GM10266 (cell line): ENCODE data around the gene ACAN.

ENCODE experiments used
- DNase-seq: peaks from one replicate; pipeline ENCODE4 v3.0.0; 2012; ENCODE audit errors: extremely low spot score
- CTCF ChIP-seq: IDR thresholded peaks from 2 replicates; pipeline ENCODE4 v1.5.1; 2012; ENCODE audit warnings: mild to moderate bottlenecking, low read depth; ENCODE audit not compliant: control insufficient read depth, insufficient read depth; ENCODE audit errors: missing control alignments

ACAN gene

DNA sequence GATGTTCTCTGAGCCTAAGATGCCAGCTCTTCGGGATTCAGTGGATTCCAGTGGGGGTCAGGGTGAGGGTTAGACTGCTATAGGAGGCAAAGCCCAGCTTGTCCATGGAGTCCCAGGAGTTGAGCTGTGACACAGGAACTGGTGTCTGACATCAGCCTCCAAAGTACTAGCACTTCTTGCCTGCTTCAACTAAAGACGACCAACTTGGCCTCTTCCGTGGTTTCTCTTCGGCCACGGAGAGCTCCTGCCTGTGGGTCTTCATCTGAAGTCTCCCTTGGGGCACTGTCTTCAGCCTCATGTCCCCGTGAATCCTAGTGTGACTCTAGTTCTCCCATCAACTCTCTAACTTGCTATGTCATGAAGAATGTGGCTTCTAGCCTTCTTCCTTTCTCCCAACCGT lies 12.8 kb upstream of the ACAN start:
- no peak for DNase-seq
- TF ChIP-seq CTCF: no peak

DNA sequence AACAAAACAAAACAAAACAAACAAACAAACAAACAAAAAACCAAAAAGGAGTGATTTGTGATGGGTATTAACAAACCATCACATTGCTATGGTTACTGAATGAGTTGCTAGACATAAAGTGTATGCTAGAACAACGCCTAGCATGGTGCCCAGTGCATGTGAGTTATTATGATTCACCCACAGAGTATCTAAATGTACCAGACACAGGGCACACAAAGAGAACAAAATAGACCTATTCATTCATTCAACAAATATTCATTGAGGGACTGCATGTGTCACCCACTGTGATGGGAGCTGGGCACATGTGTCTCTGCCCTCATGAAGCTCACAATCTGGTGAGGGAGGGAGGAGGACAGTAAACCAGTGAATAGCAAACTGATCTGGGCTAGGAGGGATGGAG lies 11.6 kb upstream of the ACAN start:
- DNase-seq: no peak
- TF ChIP-seq CTCF: no peak

GRCh38 chr15:88792342-88793282 lies 10.6 kb upstream of the ACAN start:
- no peak for TF ChIP-seq CTCF
- no peak for DNase-seq

DNA sequence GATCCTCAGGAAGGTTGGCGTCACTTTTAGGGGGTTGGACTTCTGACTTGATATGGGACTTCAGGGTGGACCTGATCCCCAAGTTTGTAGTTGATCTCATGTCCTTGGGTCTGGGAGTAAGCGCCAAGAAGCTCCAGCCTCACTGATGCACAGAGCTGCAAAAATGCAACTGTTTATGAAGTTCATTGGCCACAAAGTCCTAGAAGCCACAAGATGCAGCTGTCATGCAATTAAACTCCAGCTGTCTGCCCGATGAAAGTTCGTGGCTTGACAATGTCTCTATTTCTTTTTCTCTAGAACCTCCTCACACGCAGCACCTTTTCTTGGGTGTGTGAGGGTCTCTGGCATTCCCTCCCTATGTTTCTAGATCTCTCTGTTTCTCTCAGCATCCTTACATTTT lies 9.2 kb upstream of the ACAN start:
- no peak for TF ChIP-seq CTCF
- no peak for DNase-seq

DNA sequence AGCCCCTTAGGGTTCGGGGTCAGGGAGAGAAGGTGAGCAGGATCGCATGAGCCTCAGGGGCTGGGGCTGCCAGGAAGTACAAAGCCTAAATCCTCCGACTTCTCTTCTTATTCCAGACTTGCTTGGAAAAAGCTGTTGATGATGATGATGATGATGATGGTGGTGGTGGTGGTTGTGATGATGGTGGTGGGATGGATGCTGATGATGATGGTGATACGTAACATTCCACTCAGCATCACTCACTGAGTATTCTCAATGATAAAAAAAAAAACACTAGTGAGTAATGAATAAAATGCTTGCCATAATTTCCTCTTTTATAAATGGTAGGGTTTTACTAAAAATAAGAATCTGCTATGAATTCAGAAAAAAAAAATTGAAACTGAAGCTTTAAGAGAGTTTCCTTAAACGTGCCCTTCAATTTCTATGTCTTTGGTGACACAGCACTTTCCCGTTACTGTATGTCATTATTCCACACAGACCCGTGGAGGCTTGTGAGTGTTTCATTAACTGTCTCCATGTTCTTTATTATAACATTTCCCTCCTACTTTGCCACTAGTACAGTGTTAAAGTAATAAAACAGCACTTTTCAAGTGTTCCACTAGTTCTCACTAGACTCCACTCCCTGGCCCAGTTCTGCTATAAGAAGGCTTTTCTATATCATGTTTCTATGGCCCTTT lies 5.4 kb upstream of the ACAN start:
- no peak for DNase-seq
- TF ChIP-seq CTCF: no peak

- no peak for DNase-seq
- no peak for TF ChIP-seq CTCF
Observed at GRCh38 chr15:88799341-88799740, 3.9 kb upstream of the ACAN start.

DNA sequence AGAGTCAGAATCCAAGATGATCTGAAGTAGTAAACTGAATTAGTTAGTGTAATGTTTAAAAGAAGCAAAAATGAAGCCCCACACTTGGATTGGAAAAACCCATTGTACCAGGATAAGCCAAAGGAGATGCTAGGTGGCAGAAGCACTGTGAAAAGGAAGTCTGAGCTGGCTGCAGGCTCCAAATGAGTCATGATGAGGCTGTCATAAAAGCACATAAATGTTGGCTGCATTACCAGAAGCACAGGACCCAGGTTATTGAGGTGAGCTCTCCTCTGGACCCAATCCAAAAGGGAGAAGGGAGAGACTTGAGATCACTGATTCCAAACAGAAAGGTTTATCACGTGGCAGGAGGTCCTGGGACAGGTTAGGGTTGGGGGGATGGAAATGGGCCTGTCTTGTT lies 3.2 kb upstream of the ACAN start:
- TF ChIP-seq CTCF: no peak
- DNase-seq: no peak
